B cell (primary cell): Measurements from ENCODE around the gene MEGF11.

ENCODE experiments used
- EZH2 ChIP-seq: IDR thresholded peaks from 2 replicates; pipeline ENCODE4 v1.6.1; 2012; ENCODE audit warnings: borderline replicate concordance, low read depth, mild to moderate bottlenecking, moderate library complexity, low read length; ENCODE audit not compliant: insufficient read depth, poor library complexity, severe bottlenecking
- TF ChIP-seq, protein P1 (sequence below): fragments of 200-600 bp; IDR thresholded peaks from one replicate; pipeline ENCODE4 v1.8.0; 2022; ENCODE audit warnings: antibody characterized with exemption, mild to moderate bottlenecking

DNA sequence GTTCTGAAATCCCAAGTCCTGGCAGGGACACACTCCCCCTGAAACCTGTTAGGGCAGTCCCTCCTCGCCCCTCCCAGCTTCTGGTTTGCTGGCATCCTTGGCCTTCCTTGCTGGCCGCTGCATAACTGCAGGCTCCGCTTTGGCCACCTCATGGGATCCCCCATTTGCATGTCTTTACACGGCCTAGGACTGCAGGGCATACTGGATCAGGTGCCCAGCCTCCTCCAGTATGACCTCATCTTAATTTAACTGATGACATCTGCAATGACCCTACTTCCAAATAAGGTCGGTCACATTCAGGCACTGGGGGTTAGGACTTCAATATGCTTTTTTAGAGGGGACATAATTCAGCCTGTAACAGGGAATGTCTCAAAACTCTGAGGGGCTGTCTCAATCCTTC, 210.9 kb downstream of the MEGF11 start:
- TF ChIP-seq EZH2, result no peak
- TF ChIP-seq, protein P1, sequence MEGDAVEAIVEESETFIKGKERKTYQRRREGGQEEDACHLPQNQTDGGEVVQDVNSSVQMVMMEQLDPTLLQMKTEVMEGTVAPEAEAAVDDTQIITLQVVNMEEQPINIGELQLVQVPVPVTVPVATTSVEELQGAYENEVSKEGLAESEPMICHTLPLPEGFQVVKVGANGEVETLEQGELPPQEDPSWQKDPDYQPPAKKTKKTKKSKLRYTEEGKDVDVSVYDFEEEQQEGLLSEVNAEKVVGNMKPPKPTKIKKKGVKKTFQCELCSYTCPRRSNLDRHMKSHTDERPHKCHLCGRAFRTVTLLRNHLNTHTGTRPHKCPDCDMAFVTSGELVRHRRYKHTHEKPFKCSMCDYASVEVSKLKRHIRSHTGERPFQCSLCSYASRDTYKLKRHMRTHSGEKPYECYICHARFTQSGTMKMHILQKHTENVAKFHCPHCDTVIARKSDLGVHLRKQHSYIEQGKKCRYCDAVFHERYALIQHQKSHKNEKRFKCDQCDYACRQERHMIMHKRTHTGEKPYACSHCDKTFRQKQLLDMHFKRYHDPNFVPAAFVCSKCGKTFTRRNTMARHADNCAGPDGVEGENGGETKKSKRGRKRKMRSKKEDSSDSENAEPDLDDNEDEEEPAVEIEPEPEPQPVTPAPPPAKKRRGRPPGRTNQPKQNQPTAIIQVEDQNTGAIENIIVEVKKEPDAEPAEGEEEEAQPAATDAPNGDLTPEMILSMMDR, result no peak
